Measurements from ENCODE around the gene PUDP.

DNA sequence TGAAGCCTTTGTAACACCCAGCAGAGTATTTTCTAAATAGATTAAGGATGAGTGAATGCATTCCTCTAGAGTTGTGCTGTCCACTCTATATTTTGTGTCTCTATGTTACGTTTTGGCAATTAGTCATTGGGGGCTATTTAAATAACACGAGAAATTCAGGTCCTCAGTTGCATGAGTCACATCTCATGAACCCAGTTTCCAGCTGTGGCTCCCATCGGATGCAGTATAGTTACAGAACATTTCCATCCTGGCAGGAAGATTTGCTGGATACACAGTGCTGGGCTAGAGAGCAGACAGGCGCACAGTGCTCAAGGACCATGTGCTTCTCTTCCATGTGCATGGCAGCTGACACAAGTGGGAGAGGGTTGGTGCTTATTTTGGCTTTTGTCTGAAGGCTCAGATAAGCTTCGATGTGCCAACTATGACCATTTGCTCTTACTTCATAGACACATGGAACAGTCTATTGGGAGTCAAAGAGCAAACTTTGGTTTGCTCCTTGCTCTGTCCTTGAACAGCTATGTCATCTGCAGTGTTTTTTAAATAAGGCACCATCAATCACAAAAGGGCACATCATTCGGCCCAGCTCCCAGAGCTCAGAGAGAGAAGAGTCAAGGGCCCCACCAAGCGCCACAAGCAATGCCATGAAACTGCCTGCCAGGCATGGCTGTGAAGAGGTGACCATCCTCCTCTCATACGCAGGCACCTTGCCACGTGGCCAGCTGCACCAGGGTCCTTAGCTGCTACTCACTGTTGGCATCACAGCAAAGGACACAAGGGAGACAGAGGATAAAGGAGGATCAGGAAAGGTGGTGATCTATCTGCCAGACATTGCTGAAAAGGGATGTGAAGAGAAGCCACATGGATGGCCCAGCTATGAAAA, 8.5 kb downstream of the PUDP start:
- TF ChIP-seq, protein P1, sequence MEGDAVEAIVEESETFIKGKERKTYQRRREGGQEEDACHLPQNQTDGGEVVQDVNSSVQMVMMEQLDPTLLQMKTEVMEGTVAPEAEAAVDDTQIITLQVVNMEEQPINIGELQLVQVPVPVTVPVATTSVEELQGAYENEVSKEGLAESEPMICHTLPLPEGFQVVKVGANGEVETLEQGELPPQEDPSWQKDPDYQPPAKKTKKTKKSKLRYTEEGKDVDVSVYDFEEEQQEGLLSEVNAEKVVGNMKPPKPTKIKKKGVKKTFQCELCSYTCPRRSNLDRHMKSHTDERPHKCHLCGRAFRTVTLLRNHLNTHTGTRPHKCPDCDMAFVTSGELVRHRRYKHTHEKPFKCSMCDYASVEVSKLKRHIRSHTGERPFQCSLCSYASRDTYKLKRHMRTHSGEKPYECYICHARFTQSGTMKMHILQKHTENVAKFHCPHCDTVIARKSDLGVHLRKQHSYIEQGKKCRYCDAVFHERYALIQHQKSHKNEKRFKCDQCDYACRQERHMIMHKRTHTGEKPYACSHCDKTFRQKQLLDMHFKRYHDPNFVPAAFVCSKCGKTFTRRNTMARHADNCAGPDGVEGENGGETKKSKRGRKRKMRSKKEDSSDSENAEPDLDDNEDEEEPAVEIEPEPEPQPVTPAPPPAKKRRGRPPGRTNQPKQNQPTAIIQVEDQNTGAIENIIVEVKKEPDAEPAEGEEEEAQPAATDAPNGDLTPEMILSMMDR (IDR thresholded peaks at IDR 0.05), result no peak
- no peak for TF ChIP-seq POLR2AphosphoS5 (IDR thresholded peaks at IDR 0.05)
